ENCODE results near the gene EID2B.

EID2B gene

DNA sequence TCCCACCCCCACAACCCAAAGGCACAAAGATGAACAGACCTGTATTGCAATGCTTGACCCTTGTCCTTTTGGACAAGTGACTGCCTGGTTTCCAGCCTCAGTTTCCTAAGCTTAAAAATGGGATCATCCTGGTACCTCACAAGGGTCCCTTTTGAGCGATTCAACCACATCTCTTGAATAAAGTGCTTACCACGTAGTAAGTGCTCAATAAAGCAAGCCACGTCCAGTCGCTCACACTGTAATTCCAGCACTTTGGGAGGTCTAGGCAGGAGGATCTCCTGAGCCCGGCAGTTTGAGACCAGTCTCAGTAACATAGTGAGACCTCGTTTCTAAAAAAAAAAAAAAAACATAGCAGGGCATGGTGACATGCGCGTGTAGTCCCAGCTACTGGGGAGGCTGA is 32.7 kb downstream of the EID2B start:
- no peak for DNase-seq (ENCODE audit: low read depth in 3 of 3)

GRCh38 chr19:39498798-39499642 is 33.6 kb downstream of the EID2B start, which contains the start of gene DLL3:
DLL3 (plus strand) TSS chr19:39498947; CDS start chr19:39498975, 28 bp downstream.
- no peak for DNase-seq (ENCODE audit: low read depth in 3 of 3)

GRCh38 chr19:39497996-39498797 is 34.5 kb downstream of the EID2B start:
- DNase-seq (ENCODE audit: low read depth in 3 of 3): no peak

DNA sequence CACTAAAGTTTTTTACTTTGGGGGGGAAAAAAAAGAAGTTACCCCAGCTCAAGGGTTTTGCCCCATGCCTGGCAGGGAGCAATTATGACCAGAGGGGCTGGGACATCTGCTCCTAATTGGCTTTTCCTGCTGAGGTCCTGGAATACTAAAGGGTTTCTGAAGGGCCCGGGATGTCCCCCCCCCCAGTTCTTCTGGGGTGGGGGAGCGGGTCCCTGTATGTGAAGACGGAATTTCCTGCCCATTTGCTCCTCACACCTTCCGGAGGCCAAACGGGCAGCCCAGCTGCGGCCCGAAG is 35.0 kb downstream of the EID2B start:
- DNase-seq (ENCODE audit: low read depth in 3 of 3): no peak

DNA sequence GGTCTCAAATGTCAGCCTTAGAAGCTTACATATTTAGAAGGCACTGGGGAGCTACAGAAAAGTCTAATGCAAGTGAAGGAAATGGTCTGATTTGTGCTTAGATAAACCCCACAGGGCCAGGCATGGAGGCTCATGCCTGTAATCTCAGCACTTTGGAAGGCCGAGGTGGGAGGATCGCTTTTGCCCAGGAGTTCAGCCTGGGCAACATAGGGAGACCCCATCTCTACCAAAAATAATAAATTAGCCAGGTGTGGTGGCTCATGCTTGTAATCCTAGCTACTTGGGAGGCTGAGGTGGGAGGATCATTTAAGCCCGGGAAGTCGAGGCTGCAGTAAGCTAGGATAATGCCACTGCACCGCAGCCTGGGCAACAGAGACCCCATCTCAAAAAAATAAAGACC is 36.6 kb downstream of the EID2B start:
- DNase-seq (ENCODE audit: low read depth in 3 of 3): no peak

GRCh38 chr19:39494661-39495060 is 38.0 kb downstream of the EID2B start:
- no peak for DNase-seq (ENCODE audit: low read depth in 3 of 3)

- no peak for DNase-seq (ENCODE audit: low read depth in 3 of 3)
Measured at GRCh38 chr19:39492788-39493187, 39.9 kb downstream of the EID2B start.

- DNase-seq (ENCODE audit: low read depth in 3 of 3): no peak
Measured at GRCh38 chr19:39492225-39492624, 40.4 kb downstream of the EID2B start.

DNA sequence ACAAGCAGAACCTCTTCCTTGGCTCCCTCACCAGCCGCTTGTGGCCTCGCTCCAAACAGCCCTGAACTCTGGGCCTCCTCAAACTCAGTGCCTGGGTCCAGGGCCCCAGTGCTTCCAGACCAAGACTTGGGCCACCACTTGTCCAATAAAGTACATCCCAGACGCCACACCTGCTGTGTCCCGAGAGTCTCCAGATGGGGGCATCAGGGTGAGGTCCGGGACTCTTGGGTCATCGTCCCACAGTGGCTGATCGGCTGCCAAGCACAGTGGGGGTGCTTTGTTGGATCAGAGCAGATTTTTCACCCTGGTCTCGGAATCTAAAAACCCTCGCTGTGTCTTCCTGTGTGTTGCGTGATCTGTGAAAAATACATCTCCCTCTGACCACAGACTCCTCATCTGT is 42.9 kb downstream of the EID2B start:
- DNase-seq (ENCODE audit: low read depth in 3 of 3): no peak

GRCh38 chr19:39483141-39483540 is 49.5 kb downstream of the EID2B start:
- DNase-seq (ENCODE audit: low read depth in 3 of 3): no peak

DNA sequence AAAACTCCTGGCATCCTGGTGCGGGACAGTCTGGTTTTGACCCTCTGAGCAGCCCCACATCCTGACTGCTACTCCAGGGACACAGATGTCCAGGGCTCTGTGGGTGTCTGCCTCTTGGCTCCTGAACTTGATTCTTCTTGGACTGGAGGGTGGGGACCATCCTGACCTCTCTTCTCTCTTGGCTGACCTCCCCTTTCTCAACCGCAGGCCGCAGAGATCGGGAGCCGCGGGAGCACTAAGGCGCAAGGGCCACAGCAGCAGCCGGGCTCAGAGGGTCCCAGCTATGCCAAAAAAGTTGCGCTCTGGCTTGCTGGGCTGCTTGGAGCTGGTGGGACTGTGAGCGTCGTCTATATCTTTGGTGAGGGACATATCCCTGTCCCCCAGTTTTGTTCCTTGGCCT is 51.0 kb downstream of the EID2B start:
- DNase-seq (ENCODE audit: low read depth in 3 of 3): no peak

GRCh38 chr19:39481229-39481545 is 51.5 kb downstream of the EID2B start:
- no peak for DNase-seq (ENCODE audit: low read depth in 3 of 3)

Measured in stimulated activated CD4-positive, alpha-beta T cell treated with anti-CD3 and anti-CD28 coated beads, TNF-alpha, amount 100 ng/mL, for 4 hours (primary cell).